Neural progenitor cell (in vitro differentiated cells): Measurements from ENCODE around the gene OVAAL. TPM values are rescaled to one million over a fixed set of nuclear protein-coding genes. Genes with fewer than 3 reads are reported as not detected.
A peak's percentile ranks its signal among the peaks of the same experiment; 100 is the strongest.

Source experiments
- DNase-seq: peaks from one replicate; pipeline ENCODE4 v3.0.0-alpha.2; 2016; ENCODE audit warnings: low spot score
- H2AFZ ChIP-seq: fragments of 200-600 bp; sonication (generic); replicated peaks from 2 replicates; pipeline ENCODE4 v1.6.1; 2016; ENCODE audit warnings: antibody characterized with exemption
- H3F3A ChIP-seq: fragments of 200-600 bp; sonication (generic); 2 replicates; pipeline ENCODE4 v1.6.1; 2016; ENCODE audit warnings: antibody characterized with exemption, low read depth
- H3K27ac ChIP-seq: fragments of 200-600 bp; sonication (generic); 2 replicates; pipeline ENCODE4 v1.5.1; 2016; ENCODE audit warnings: mild to moderate bottlenecking
- H3K27me3 ChIP-seq: fragments of 200-600 bp; sonication (generic); 2 replicates; pipeline ENCODE4 v1.6.1; 2016; ENCODE audit warnings: mild to moderate bottlenecking, moderate library complexity
- H3K36me3 ChIP-seq: fragments of 200-600 bp; sonication (generic); 2 replicates; pipeline ENCODE4 v1.5.1; 2016
- H3K4me1 ChIP-seq: fragments of 200-600 bp; sonication (generic); 2 replicates; pipeline ENCODE4 v1.6.1; 2016; ENCODE audit warnings: mixed run types
- H3K4me2 ChIP-seq: fragments of 200-600 bp; sonication (generic); 2 replicates; pipeline ENCODE4 v1.6.1; 2016
- H3K4me3 ChIP-seq: fragments of 200-600 bp; sonication (generic); 2 replicates; pipeline ENCODE4 v1.5.1; 2016
- H3K79me2 ChIP-seq: fragments of 200-600 bp; sonication (generic); 2 replicates; pipeline ENCODE4 v1.6.1; 2016; ENCODE audit warnings: low read depth
- H3K9ac ChIP-seq: fragments of 200-600 bp; sonication (generic); 2 replicates; pipeline ENCODE4 v1.6.1; 2016
- H3K9me3 ChIP-seq: fragments of 200-600 bp; sonication (generic); 2 replicates; pipeline ENCODE4 v1.5.1; 2016; ENCODE audit warnings: low read depth
- H4K20me1 ChIP-seq: fragments of 200-600 bp; sonication (generic); 2 replicates; pipeline ENCODE4 v1.6.1; 2016; ENCODE audit warnings: low read depth
- H3K27ac Mint-ChIP-seq: 3 replicates; pipeline ENCODE4 v1.8.0; 2021; ENCODE audit warnings: mixed read lengths
- H3K27me3 Mint-ChIP-seq: 2 replicates; pipeline ENCODE4 v1.8.0; 2022; ENCODE audit warnings: low read depth, mild to moderate bottlenecking, inconsistent platforms, moderate library complexity, mixed read lengths; ENCODE audit not compliant: insufficient read depth
- H3K36me3 Mint-ChIP-seq: 3 replicates; pipeline ENCODE4 v1.8.0; 2021; ENCODE audit warnings: mixed read lengths
- H3K4me1 Mint-ChIP-seq: 3 replicates; pipeline ENCODE4 v1.8.0; 2021; ENCODE audit warnings: mixed read lengths
- H3K4me3 Mint-ChIP-seq: 3 replicates; pipeline ENCODE4 v1.8.0; 2021; ENCODE audit warnings: mild to moderate bottlenecking, moderate library complexity, mixed read lengths
- H3K9me3 Mint-ChIP-seq: 3 replicates; pipeline ENCODE4 v1.8.0; 2020; ENCODE audit warnings: mixed read lengths
- EZH2 ChIP-seq: fragments of 200-600 bp; sonication (generic); IDR thresholded peaks from 2 replicates; pipeline ENCODE4 v1.6.1; 2017; ENCODE audit warnings: antibody characterized with exemption, mild to moderate bottlenecking, moderate library complexity
- EZH2phosphoT487 ChIP-seq: fragments of 200-600 bp; sonication (generic); IDR thresholded peaks from 2 replicates; pipeline ENCODE4 v1.6.1; 2017; ENCODE audit warnings: antibody characterized with exemption
- total RNA-seq: library from RNA; depleted of rRNA; stranded (reverse); fragments of >200 nt; gene quantifications from 2 replicates; pipeline ENCODE4 v1.2.3, GENCODE V29; 2015; ENCODE audit warnings: low replicate concordance
- TF ChIP-seq, protein P1 (sequence below): fragments of 200-600 bp; sonication (generic); IDR thresholded peaks from 2 replicates; pipeline ENCODE4 v1.5.1; 2017; ENCODE audit warnings: antibody characterized with exemption, mild to moderate bottlenecking

OVAAL gene
- total RNA-seq, 1 donor from 2014 or later = not detected

DNA sequence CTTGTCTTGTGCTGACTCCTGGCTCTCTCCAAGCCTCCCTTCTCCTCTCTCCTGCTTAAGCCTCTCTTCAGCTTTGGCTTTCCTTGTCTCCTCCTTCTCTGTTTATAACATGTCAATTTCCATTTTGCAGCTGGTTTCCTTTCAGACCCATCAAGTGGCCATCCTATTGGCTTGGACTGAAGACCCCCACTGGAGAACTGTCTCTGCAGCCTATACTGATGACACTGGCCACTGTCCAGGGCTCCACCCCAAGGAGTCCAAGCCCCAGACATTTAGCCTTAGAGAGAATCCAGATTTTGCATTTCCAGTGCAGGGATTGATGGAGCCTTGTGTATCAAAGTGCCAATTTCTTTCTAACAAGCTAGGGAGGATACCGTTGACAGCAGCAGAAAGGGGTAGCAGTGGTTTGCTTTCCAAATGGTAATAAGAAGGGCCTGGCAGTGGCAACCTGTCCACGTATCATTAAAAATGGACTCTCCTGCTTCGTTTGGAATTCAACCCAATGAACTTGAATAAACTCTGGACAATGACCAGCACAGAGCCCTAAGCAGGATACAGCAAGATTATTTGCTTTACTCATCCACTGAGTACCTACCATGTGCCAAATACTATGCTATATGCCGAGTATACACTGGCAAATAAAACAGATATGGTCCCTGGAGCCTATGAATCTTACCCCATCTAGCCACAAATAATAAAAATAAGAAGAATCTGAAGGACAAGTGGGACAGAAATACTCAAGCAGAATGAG lies 6.5 kb downstream of the OVAAL start:
- H3K4me3 ChIP-seq = no peak overlapping the region
- H3K79me2 ChIP-seq = no peaks in the 10 kb centered on the region
- Mint-ChIP-seq H3K36me3 (no peaks in the 10 kb centered on the region), H3K4me3 (no peak overlapping the region), H3K4me1 (peaks cover 34% of the 10 kb centered on the region), H3K9me3 (no peaks in the 10 kb centered on the region), H3K27ac (no peak overlapping the region), H3K27me3 (peaks cover 2% of the 10 kb centered on the region)
- no peaks in the 10 kb centered on the region for H3K27me3 ChIP-seq
- no peak for DNase-seq
- TF ChIP-seq, protein P1, sequence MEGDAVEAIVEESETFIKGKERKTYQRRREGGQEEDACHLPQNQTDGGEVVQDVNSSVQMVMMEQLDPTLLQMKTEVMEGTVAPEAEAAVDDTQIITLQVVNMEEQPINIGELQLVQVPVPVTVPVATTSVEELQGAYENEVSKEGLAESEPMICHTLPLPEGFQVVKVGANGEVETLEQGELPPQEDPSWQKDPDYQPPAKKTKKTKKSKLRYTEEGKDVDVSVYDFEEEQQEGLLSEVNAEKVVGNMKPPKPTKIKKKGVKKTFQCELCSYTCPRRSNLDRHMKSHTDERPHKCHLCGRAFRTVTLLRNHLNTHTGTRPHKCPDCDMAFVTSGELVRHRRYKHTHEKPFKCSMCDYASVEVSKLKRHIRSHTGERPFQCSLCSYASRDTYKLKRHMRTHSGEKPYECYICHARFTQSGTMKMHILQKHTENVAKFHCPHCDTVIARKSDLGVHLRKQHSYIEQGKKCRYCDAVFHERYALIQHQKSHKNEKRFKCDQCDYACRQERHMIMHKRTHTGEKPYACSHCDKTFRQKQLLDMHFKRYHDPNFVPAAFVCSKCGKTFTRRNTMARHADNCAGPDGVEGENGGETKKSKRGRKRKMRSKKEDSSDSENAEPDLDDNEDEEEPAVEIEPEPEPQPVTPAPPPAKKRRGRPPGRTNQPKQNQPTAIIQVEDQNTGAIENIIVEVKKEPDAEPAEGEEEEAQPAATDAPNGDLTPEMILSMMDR = no peak
- TF ChIP-seq EZH2phosphoT487 (no peak), EZH2 (no peak)
- no peaks in the 10 kb centered on the region for H3K36me3 ChIP-seq
- H3K9ac ChIP-seq = no peak overlapping the region
- H3K4me2 ChIP-seq = no peak overlapping the region
- H3F3A ChIP-seq = no peaks in the 10 kb centered on the region
- no peaks in the 10 kb centered on the region for H3K9me3 ChIP-seq
- no peak overlapping the region for H3K27ac ChIP-seq
- H2AFZ ChIP-seq = no peak overlapping the region
- H3K4me1 ChIP-seq = peaks cover 30% of the 10 kb centered on the region
- no peaks in the 10 kb centered on the region for H4K20me1 ChIP-seq

DNA sequence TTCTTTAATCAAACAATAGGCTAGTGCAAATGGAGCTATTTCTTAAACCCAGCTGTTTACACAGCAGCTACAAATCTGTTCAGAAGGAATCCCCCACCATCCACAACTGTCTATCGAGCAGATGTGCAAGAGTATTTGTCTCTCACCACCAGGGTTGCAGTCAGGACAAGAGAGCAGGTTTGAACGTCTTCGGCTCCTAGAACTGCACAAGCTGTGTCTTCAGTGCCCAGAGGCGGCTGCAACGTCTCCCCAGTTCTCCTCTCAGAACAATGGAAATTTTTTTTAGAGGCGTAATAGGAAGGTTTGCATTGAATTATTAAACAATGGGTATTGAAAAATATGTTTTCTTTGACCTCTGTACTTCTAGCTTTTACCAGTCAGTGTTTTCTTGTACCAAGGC lies 7.3 kb downstream of the OVAAL start:
- Mint-ChIP-seq H3K27ac (peak overlapping the region; percentile 74), H3K4me1 (peaks cover 34% of the 10 kb centered on the region), H3K36me3 (no peaks in the 10 kb centered on the region), H3K4me3 (no peak overlapping the region), H3K9me3 (no peaks in the 10 kb centered on the region), H3K27me3 (peaks cover 2% of the 10 kb centered on the region)
- no peak for TF ChIP-seq EZH2phosphoT487
- TF ChIP-seq, protein P1 = no peak
- H2AFZ ChIP-seq = no peak overlapping the region
- H4K20me1 ChIP-seq = no peaks in the 10 kb centered on the region
- H3K27me3 ChIP-seq = no peaks in the 10 kb centered on the region
- no peak overlapping the region for H3K4me3 ChIP-seq
- no peaks in the 10 kb centered on the region for H3K79me2 ChIP-seq
- no peak overlapping the region for H3K4me2 ChIP-seq
- no peak overlapping the region for H3K27ac ChIP-seq
- H3K36me3 ChIP-seq = no peaks in the 10 kb centered on the region
- H3K9ac ChIP-seq = no peak overlapping the region
- H3F3A ChIP-seq = no peaks in the 10 kb centered on the region
- H3K4me1 ChIP-seq = peaks cover 30% of the 10 kb centered on the region
- no peaks in the 10 kb centered on the region for H3K9me3 ChIP-seq
- DNase-seq = peak; percentile 18

DNA sequence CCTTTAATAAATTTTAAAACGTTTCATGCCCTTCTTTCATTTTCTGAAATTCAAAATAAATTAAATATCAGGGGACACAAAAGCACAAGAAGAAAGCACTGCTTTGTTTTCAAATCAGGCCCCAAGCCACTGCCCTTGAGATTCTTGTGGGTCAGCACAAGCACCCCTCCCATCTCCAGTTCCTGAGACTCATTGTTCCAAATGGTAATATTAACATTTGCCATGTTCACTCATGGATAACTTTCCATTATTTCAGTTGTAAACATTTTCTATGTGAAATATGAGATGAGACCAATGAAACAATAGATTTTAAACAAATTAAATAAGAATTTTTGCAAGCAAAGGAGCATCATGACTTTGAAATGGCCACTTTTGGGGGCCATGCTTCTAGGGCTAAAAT lies 7.7 kb downstream of the OVAAL start:
- Mint-ChIP-seq H3K4me1 (peaks cover 34% of the 10 kb centered on the region), H3K4me3 (no peak overlapping the region), H3K27ac (no peak overlapping the region), H3K36me3 (no peaks in the 10 kb centered on the region), H3K9me3 (no peaks in the 10 kb centered on the region), H3K27me3 (peaks cover 2% of the 10 kb centered on the region)
- no peak overlapping the region for H2AFZ ChIP-seq
- H3K4me3 ChIP-seq = no peak overlapping the region
- H3K4me2 ChIP-seq = no peak overlapping the region
- H3K9me3 ChIP-seq = no peaks in the 10 kb centered on the region
- no peak for TF ChIP-seq EZH2phosphoT487
- TF ChIP-seq, protein P1 = no peak
- TF ChIP-seq EZH2 = no peak
- no peaks in the 10 kb centered on the region for H3F3A ChIP-seq
- no peak for DNase-seq
- no peak overlapping the region for H3K9ac ChIP-seq
- H3K27me3 ChIP-seq = no peaks in the 10 kb centered on the region
- no peak overlapping the region for H3K27ac ChIP-seq
- peaks cover 30% of the 10 kb centered on the region for H3K4me1 ChIP-seq
- H3K79me2 ChIP-seq = no peaks in the 10 kb centered on the region
- no peaks in the 10 kb centered on the region for H3K36me3 ChIP-seq
- no peaks in the 10 kb centered on the region for H4K20me1 ChIP-seq
